Fibroblast of skin of back (primary cell): ENCODE results near the gene CLDND2. TPM values are rescaled to one million over a fixed set of nuclear protein-coding genes. Genes with fewer than 3 reads are reported as not detected.
A peak's percentile ranks its signal among the peaks of the same experiment; 100 is the strongest.
"Not testable (repeated sequence)": the region's sequence is repeated elsewhere in the genome, so short reads cannot be mapped to it uniquely, and the experiment has no call there.

Source experiments
- DNase-seq: peaks from one replicate; pipeline ENCODE4 v3.0.0-alpha.2; 2013
- polyA plus RNA-seq, 2 experiments: library from polyadenylated mRNA; unstranded; fragments of 120-200 nt; gene quantifications; one replicate each; pipeline ENCODE4 v1.2.1, GENCODE V29; 2013; ENCODE audit not compliant: insufficient read length in 2 of 2

Gene CLDND2, protein sequence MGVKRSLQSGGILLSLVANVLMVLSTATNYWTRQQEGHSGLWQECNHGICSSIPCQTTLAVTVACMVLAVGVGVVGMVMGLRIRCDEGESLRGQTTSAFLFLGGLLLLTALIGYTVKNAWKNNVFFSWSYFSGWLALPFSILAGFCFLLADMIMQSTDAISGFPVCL
- polyA plus RNA-seq (2013, experiment 1 of 2; ENCODE audit: insufficient read length), result 0.42 TPM
- 0.44 TPM for polyA plus RNA-seq (2013, experiment 2 of 2; ENCODE audit: insufficient read length)

DNA sequence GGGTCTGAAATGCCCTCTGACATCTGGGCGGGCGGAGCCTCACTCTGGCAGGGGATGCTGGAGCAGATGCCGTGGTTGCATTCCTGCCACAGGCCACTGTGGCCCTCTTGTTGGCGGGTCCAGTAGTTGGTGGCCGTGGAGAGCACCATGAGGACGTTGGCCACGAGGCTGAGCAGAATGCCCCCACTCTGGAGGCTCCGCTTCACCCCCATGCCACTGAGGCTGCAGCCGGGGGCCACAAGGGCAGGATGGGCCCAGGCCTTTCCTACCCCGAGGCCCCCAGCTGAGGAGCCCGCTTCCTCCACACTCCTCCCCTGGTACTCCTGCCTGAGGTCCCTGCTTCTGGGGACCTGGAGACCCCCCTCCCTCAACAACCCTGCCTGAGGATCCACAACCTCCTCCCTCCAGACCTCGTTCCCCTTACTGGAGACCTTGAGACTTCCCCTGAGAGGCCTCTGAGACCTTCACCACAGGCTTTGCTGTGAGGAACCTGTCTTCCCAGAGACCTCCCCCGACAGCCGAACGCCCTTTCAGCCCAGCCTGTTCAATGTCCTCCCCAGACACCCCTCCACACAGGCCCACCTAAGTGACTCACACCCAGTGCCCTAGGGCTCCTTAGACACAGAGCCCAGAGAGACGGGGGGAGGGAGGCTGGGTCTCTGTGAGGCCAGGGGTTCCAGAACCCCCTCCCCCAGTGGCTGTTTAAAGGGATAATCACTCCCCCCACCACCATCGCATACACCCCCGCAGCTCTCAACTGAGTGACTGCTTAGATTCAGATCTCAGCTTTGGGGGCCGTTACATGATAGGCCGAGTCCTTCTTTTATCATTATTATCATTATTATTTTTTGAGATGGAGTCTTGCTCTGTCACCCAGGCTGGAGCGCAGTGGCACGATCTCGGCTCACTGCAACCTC is at the start of gene CLDND2:
TSS of gene CLDND2 (minus strand) at position 638 of the 917 bp plus-strand sequence. CDS start at position 212, 426 bp downstream.
- DNase-seq, result no peak

DNA sequence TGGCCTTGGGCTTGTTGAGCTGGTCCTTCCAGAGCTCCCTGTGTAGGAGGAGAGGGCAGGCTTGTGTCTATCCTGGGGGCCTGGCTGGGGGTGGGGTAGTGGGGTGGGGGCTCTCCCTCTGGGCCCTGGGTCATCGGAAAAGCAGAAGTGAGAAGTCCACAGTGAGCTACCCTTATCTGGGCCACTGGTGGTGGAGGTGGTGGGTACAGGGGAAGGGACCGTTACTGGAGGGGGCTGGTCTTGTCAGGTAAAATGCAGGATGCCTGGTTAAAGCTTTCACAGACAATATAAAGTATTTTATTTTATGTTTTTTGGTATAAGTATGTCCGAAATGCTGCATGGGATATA is 49.0 kb upstream of the CLDND2 start:
- DNase-seq, result no peak

DNA sequence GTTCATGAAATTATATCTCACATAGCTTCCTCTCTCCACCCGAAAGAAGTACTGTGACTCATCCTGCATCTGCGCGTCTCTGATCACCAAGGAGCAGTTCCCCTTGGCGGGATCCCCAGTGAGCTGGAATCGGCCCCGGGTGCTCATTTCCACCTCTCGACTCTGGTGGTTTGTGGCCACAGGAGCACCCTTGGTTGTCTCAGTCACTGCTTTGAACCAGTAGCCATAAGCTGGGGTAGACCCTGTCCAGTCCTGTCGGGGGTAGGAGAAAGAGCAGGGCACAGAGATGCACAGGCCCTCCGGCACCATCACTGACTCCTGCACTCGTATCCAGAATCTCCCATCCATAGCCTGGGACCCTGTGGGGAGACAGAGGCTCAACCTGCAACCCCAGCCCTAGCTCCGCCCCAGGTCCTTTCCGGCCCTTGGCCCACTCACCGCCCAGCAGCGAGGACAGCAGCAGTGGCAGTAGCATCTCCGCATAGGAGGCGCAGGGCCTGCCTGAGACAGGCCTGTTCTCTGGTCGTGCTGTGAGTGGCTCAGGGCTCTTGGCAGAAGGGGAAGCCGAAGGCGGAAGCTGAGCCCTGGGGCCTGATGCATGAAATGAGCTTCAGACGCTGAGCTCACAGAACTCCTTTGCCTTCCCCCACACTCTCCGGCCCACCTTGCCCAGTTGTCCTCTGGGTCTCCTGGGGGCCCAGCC is 48.5 kb upstream of the CLDND2 start, which contains the start of gene SIGLEC10:
TSS of gene SIGLEC10 (minus strand) at position 536 of the 703 bp plus-strand sequence. CDS start at position 475, 61 bp downstream.
- no peak for DNase-seq

DNA sequence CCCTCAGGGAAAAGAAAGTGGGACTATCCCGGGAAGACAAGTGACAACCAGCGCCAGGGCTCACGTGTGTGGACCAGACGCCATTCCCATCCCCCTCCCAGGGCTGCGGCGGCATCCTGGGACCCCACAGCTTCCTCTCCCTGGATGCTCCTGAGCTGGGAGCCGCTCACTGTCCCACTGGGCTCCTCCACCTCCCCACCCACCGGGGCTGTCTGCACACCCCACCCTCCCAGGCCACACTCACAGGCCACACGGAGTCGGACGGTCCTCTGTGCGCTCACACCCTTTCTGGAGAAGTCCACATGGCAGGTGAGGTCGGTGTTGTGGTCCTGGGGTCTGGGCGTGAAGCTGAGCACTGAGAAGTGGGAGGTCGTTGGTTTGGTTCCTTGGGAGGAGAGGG is 47.6 kb upstream of the CLDND2 start:
- not testable (repeated sequence) for DNase-seq

DNA sequence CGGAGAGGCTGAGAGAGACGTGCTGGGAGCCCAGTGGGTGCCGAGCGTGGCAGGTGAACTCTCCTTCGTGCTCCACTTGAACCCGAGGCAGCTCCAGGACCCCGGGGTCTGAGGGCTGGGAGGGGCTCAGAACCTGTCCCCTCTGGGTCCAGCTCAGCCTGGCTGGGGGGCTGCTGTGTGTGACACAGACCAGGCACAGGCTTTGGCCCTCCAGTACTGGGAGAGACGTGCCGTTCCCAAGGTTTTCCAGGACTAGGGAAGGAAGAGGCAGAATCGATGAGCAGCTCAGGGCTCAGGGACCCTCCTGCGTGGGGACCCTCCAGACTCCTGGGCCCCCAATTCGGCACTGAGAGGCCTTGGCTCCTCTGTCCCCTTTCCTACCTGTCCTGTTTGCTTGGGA is 46.4 kb upstream of the CLDND2 start:
- DNase-seq, result no peak

DNA sequence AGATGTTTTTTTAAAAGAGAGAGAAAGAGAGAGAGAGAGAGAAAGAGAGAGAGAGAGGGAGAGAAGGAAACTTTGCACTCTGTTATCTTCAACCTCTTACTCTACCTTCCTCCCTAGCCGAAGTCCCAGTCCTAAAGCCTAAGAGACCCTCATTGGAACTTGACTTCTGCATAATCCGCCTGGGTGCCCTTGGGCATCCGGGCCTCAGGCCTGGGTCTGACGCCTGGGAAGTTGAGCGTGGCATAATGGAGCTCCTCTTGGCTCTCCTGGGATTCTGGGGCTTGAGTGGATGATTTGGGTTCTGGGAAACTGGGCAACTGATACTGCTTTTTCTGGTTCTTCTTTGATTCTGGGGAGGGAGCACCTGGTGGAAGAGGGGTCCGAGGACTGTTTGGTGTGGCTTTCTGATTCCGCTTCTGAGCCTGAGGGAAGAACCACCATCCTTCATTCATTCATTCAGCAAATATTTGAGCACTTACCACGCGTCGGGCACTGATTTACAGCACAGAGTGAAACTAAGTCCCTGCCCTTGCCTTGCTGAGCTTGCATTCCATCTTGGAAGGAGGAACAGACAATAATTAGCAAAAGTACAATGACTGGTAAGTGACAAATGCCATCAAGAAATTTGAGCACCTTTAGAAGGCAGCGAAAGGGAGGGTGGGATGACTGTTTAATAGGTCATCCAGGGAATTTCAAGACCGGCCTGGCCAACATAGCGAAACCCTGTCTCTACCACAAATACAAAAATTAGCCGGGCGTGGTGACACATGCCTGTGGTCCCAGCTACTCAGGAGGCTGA is 42.3 kb upstream of the CLDND2 start:
- no peak for DNase-seq

DNA sequence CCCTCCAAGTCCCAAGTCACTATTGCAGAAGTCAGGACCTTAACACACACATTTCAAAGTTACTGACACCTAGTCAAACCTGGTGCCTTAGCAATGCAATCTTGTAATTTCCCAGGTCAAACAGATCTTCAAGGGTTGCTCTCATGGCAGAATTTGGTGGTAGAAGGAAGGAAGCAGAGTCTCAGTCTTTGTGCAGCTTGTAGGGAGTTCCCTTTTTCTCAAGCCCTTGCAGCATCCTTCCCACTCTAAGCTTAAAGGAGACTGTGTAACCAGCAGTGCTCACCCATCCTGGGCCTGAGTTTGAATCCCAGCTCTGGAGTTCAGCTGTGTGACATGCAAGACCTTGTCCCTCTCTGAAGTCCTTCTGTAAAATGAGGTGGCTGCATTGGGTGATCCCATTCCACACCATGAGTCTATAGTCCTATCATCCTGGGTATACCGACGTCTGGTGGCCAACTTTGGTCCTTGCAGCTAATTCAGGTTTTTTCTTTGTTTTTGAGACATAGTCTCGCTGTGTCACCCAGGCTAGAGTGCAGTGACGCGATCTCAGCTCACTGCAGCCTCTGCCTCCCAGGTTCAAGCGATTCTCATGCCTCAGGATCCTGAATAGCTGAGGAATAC is 38.8 kb upstream of the CLDND2 start:
- peak; percentile 12 for DNase-seq

DNA sequence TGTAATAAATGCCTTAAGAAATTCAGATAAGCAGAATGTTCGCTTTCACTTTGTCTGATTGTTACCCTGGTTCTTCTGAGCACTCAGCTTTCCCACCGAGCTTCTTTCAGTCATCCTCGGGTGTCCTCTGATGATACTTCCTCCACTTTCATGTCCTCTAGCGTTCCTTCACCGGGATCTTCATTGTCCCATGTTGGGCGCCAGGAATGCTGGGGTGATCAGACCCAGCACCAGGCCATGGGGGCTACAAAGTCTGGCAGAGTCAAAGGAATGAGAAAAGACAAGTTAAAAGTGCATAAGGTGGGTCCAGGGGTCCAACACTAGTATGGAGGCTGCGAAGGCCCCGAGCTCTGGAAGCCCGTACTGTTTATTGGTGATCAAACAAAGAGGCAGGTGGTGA is 33.3 kb upstream of the CLDND2 start:
- DNase-seq, result no peak

DNA sequence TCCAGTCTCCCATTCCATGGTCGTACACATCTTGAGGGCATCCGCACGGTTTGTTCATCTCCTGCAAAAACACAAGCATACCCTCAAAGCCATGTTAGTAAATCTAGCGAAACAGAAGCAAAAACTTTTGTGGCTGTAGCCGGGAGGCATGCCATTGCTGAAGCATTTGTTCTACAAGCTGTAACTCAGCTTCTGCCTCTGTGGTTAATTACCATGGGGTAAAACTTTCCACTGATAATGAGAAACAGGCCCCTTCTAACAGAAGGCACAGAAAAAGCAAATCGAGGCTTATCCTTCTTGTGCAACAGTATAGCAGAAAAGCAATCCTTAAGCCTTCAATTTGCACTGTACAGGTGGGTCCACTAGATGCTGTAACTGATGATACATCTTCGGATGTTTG is 31.1 kb upstream of the CLDND2 start:
- DNase-seq, result not testable (repeated sequence)

DNA sequence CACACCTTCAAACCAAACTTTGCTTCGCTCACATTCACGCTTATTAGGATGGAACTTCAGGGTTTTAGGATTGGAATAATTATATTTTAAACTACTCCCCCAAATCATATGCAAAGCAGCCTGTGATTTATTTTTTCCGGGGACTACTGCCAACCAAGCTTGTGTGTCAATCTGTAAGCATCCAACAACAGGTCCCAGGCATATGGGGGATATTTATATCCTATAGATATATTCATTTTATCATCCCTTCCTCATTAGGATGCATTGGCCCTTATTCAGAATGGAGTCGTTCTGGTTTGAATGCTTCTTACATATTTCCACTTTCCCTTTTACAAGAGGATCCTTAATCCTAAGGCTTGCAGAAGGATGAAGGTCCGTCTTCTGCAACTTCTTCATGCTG is 30.4 kb upstream of the CLDND2 start:
- no peak for DNase-seq

DNA sequence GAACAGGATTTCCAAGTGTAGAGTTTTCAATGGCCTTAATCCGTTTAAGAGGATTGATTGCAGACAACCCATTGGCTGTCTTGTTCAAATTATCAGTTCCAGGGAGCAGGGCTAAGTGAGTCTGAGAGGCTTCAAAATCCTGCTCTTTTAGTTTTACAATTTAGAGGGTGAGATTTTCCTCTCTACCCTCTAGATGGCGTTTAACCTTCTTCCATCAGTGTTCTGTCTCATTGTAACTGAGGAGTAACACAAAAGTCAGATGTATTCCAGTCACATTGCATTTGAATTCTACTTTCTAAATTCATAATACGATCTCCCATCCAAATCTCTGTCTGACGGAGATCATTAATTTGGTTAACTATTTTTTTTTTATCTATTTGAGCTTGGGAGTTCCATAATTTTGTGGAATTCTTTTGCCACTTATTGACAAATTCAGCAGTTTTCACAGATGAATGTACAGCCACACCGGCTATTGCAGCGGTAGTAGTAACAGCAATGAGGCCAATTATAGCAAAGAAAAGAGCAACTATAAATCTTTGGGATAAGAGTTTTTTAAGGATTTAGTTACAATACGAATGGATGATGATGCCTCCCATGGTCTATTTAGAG is 29.4 kb upstream of the CLDND2 start:
- peak; percentile 23 for DNase-seq

DNA sequence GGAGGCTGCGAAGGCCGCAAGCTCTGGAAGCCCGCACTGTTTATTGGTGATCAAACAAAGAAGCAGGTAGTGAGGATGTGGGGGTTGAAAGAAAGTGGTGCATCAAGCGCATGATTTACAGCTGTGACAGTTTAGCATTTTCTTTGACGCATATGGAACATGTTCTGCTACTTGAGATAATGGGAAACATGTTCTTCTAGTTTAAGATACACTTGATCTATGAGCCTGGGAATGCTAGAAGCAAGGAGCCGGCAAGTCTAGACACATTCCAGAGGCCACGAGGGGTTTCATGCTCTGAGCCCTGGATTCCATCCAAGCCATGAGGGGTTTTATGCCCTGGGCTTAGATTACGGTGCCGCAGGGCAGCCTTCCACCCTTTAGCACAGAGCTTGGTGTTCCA is 28.6 kb upstream of the CLDND2 start:
- DNase-seq, result peak; percentile 9

DNA sequence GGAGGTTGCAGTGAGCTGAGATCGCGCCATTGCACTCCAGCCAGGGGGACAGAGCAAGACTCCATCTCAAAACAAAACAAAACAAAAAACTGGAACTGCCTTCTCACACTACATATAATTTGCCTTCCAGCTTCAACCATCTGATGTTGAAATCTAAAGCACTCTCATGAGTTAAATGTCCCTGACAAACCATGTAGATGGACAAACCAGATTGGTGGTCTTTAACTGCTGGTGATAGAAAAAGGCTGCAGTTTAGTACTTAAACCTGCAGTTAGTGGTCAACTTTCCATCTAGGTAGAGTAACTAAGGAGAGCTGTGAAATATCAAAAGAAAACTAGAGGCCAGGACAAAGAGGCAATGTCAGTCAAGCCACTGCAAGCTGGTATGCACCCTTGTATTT is 27.4 kb upstream of the CLDND2 start:
- DNase-seq, result no peak

DNA sequence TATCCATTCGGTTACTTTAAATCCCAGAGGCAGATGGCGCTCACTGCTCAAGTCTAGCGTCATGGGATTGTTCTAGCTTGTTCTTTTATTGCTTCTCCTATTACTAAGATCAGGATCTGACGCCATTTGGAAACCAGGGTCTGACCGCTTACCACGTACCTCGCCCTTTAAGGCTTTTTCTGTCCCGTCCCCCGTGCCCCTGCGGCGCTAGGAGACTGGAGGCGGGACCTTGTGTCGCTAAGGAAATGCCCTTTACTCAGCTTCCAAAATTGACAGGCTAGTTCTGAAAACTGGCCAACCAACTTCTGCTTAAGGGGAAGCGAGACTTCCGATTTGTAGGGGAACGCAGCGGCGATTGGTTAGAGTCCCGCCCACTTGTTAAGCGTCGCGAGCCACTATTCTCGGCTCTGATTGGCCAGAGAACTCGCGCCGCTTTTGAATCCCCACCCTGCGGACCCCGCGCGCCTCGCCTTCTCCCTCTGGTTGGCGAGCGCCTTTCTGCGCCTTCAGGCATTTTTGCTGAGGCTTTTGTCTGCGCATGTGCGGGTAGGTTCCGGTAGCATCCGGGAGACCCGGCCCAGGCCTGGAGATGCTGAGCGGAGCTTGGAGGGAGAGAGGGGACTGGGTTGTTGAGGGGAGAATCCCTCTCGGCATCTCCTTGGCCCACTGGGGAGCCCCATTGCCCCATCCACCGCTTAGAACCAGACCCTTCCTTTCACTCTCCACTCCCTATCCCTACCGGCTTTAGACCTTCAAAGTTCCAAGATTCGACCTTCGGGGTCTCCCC is 25.4 kb upstream of the CLDND2 start:
- DNase-seq, result peak; percentile 99

DNA sequence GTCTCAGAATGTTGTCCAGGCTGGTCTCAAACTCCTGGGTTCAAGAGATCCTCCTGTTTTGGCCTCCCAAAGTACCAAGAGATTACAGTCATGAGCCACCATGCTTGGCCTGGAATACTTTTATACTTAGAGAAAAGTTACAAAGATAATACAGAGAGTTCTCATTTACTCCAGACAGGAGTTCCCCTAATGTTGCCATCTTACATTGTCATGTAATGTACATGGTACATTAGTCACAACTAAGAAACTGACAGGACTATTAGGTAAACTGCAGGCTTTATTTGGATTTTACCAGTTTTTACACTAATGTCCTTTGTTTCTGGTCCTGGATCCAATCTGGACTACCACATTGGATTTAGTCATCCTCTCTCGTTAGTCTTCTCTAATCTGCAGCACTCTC is 23.9 kb upstream of the CLDND2 start:
- no peak for DNase-seq

DNA sequence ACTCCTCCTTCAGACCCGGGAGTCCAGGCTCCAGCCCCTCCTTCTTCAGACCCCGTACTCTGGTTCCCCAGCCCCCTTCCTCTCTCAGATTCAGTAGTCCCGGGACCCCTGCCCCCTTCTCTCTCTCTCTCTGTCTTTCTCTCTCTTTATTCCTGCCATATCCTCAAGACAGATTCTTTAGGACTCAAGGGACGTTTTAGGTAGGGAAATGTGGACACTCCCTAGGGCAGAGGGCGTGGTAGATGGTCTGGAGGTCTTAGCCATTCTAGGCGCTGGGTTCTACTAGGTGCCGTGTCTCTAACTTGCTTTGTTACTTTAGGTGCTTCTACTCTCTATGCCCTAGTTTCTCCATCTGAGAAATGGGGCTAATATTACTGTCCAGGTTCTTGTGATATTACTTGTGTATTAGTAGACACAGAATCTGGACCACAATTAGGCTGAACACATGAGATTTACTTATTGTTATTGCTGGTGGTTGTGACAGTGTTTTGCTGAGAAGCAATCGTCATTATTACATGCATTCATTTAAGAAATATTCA is 22.3 kb upstream of the CLDND2 start:
- DNase-seq, result no peak

DNA sequence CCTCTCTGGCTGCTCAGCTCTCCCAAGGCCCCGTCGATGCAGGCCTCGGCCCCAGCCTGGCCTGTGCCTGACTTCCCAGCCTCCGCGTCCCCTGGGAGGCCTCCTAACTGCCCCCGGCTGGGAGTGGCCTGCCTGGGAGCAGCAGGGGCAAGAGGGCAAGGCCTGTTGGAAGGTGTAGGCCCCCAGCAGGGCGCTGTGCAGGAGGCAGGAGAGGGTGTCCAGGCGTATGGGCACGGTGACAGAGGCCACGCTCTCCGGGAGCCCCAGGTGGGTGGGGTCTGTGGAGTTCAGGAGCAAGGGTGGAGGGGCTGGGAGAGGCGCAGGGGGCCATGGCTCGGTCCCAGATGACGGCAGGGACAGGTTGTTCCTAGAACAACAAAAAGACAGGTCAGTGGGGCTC is 20.3 kb upstream of the CLDND2 start:
- DNase-seq, result no peak

DNA sequence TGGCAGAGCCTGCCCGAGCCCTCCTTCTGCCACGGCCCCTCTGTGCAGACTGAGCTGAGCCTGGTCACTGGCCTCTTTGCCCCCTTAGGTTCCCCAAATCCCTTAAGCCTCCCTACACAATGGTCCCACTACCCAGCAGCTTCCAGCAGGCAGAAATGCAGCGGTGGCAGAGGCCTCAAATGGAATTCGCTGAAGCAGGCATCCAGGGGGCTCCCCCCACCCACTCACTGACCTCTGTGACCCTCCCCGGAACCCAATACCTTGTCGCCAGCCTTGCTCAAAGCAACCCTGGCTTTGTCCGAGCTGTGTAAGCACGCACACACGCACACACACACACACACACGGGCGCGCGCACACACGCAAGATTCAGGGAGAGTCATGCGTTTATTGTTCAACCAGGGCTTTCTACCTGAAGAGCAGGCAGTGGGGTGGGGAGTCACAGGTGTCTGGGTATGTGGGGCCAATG is 19.2 kb upstream of the CLDND2 start, which contains the start of gene LIM2:
TSS of gene LIM2 (minus strand) at position 51 of the 466 bp plus-strand sequence. CDS start 531 bp downstream, outside the sequence.
- no peak for DNase-seq

DNA sequence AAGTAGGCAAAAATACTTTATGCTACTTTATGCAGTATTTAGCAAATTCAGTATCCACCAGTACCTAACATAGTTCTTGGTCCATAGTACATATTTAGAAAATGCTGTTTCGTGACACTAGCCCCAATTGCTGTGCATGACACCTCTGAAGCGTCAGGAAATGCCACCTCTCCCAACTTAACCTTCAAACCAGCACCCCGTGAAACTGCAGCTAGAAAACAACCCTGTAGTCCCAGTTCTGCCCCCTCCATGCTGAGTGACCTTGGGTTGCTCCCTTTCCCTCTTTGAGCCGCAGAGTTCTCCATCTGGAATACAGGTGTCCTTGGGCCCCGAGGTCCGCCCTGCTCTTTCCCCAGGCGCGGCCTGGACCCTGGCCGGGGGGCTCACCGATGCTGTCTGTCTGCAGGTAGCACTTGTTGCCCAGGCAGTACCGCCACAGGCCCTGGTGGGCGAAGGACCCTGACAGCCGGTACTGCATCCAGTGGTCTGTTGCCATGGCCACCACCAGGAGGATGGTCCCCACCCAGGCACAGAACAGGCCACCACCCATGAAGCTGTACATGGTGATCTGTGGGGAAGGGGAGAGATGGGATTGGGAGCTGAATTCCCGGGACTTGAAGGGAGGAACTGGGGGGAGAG is 18.2 kb upstream of the CLDND2 start:
- DNase-seq, result no peak

DNA sequence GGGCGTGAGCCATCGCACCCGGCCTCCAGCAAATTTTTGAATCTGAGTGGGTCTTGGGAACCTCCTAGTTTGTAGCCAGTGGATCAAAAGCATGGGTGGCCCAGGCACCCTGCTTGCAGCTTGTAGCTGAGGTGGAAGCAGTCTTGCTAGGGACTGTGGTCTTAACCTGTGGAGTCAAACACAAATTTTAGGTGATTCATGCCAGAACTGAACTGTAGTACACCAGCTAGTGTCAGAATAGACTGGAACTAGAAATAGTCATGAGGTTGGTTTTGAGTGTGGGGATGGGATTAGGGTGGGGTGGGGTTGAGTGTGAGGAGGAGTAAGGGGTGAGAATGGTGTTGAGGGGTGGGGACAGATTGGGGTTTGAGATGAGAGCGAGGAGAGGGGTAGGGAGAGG is 13.2 kb upstream of the CLDND2 start:
- DNase-seq, result no peak
